Measurements from ENCODE around the gene CYP26B1.

Gene CYP26B1

DNA sequence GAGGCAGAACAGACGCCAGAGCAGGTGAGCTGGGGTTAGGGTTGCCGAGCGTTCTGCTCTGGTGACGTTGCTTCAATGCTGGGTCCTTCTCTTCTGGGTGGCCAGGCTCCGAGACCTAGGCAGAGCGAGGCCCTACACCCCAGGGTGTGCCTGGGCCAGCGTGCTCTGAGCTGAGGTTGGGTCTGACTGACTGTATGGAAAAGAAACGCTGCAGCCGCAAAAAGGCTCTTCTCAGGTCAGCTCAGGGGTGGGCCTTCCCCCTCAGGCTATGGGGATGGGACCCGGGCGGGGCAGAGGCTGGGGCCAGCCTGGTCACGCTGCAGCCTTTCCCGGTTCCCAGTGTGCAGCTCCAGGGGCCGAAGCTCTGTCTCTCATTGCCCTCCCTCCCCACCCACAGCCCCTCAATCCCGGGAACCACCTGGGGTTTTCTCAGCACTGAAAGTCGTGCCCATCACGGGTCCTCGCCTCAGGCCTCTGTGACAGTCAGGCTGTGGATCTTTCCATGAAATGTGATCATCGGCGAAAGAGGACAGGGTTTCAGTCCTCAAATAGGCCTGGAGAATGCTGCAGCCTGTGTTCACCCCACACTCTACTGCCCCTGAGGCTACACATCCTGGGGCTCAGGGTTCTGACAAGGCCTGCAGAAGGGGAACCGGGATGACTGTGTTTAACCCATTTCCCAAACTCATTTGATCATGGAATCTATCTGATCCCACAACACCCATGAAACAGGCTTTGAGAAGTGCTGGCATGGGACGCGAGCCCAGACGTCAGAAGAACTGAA, 19.4 kb downstream of the CYP26B1 start:
- DNase-seq, result no peak

DNA sequence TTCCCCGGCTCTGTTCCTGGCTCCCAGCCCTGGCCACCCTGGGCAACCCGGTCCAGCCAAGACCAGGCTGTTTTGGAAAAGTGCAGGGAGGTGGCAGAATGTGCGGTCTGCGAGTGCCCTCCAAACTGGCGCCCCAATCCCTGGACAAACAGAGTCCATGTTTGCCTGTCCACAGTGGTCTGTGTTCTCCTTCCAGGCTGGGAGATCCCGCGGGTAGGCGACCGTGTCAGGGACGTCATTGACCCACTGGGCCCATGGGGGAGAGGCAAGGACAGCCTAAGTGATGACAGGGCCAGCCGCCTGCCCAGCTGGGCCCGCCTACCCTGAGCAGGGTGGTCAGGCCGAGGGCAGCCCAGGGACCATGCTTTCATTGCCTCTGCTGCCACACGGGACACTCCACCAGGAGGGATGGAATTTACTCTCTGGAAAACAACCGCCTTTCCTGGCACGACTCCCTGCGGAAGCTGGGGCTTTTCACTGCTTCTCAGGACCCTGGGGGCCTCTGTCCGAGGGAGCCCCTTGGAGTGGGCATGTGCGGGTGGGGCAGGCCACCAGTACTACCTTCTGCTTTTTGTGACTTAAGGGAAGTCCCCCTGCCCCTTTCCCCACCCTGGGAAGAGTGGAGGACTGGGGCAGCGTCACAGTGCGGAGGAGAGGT, 20.1 kb downstream of the CYP26B1 start:
- DNase-seq, result no peak

DNA sequence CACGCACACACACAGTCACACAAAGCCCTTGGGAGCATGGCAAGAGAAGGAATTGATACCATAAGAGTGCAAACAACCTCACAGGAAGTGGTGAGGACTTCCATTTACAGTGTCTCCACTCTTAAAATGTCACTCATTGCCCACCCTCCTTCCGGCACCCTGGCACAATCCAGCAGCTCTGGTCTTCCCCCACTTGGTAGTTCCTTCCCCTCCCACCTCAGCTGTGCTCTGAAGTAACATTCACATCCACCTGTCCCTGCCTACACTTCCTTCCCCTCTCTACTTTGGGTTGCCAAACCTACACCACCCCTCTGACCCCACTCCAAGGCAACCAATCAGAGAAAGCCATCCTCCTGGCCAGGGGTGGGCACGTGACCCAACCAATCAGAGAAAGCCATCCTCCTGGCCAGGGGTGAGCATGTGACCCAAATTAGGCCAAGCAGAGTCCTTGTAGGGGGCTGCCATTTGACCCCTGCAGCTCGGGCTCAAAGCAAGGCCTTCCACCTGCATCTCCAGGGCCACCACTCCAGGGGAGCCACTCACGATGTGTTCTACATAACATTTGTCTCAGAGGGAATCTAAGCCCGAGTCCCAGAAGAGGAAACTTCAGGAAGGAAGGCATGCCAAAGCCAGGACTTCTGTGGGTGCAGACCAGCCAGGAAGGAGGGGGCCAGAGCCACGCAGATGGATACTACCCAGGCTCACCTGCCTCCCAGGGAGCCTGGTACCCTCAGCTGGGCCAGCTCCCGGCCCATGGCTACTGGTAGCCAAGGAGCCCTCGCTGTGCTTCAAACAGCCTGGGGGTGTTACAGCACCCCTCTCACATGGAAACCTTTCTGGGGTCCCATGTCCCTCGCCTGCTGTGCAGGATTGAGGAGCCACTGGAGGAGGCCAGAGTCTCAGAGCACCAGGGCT, 21.2 kb downstream of the CYP26B1 start:
- no peak for DNase-seq

GRCh38 chr2:72124376-72124775, 23.3 kb downstream of the CYP26B1 start:
- no peak for DNase-seq

DNA sequence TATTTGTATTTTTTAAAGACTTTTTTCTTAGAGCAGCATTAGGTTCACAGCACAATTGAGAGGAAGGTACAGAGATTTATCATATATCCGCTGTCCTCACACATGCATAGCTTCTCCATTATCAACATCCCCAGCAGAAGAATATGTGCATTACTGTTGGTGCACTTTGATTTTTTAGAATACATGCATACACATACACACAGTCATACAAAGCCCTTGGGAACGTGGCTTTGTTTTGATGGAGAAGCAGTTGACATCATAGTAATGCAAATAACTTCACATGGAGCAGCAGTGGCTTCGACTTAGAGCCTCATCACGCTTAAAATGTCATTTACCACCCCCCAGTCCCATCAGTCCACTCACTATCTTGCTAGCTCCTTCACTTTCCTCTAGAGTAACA, 26.5 kb downstream of the CYP26B1 start:
- DNase-seq, result no peak

DNA sequence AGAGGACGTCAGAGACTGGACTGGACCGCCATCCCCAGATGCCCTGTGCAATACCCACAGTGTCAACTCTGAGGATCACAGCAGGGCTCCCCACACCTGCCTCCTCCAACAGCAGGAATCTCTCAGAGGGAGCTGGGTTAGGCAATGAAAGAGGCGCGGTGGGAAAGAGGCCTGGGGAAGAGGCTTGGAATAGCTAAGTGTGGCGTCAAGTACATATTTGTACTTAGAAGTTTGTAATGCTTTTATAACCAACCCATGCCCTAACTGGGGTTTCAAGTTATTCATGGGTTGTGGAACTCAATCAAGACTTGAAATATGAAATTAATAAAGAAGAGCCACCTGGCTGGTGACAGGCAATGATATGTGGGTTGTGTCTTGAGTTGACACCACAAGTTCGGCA, 28.7 kb downstream of the CYP26B1 start:
- DNase-seq, result no peak

GRCh38 chr2:72118386-72118785, 29.3 kb downstream of the CYP26B1 start:
- DNase-seq, result no peak

DNA sequence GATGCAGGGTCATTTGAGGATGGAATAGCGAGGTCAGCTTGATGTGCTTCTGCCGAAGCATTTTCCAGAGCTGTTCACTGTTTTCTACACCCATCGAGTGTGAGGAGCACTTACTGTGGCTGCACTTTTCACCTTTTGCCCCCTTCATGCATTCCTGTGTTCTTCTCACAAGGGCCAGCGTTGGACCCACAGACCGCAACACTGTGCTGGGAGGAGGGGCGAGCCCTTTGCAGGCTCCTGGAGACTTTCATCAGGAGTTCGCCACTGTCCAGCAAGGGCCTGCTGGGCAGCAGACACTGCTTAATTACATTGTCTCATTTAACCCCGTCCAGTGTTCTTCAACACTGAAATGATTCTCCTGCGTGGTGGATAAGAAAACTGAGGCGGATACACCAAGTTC, 29.9 kb downstream of the CYP26B1 start:
- no peak for DNase-seq

DNA sequence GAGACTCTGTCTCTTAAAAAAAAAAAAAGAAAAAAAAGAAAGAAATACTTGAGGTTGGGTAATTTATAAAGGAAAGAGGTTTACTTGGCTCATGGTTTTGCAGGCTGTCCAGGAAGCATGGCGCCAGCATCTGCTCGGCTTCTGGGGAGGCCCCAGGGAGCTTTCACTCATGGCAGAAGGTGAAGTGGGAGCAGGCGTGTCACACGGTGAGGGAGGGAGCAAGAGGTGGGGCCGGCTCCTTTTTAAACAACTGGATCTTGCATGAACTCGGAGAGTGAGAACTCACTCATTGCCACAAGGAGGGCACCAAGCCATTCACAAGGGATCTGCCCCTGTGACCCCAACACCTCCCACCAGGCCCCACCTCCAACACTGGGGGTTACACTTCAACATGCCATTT, 30.6 kb downstream of the CYP26B1 start:
- DNase-seq, result no peak

GRCh38 chr2:72116081-72116533, 31.6 kb downstream of the CYP26B1 start:
- no peak for DNase-seq

DNA sequence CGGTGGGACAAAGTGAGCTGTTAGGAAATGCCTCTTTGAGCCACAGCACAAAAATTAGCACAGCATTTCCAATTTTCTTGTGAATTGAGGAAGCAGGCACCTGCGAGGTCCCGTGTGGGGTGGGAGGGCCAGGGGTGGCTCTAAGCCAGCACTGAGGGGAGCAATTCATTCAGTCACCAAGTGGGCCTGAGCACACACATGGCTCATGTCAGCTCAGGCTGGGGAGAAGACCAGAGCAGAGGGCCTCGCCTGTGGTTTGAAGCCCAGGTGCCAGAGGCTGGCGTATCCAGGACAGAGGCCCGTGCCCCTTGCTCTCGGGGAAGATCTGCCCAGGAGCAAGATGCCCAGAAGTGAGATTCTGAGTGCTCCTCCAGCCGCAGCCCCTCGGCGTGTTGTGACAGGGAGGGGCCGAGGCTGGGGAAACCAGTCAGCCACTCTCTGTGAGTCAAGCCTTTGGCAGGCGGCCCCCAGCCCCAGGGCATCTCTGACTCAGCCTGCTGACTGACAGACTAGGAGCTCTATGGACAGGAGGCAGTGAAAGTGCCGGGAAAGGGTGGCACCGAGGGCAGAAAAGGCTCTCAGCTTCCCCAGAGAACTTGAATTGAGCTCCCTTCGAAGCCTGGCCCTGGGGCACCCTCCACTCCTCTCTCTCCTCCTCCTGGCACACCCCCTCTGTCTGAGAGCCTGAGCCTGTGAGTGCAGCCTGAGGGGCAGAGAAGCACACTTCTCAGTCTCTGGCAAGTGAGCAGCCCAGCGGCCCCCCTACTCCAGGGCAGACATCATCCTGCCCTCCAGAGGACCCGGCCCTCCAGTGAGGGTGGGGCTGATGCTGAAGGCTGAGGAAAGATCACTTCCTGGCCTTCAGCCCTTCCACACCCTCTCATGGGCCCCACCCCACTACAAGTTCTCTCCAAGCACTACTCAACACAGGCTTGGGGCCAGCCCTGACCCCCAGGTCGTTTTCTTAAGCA, 32.3 kb downstream of the CYP26B1 start:
- DNase-seq, result no peak

GRCh38 chr2:72114693-72115051, 33.0 kb downstream of the CYP26B1 start:
- DNase-seq, result no peak

GRCh38 chr2:72113847-72114692, 33.6 kb downstream of the CYP26B1 start:
- no peak for DNase-seq

DNA sequence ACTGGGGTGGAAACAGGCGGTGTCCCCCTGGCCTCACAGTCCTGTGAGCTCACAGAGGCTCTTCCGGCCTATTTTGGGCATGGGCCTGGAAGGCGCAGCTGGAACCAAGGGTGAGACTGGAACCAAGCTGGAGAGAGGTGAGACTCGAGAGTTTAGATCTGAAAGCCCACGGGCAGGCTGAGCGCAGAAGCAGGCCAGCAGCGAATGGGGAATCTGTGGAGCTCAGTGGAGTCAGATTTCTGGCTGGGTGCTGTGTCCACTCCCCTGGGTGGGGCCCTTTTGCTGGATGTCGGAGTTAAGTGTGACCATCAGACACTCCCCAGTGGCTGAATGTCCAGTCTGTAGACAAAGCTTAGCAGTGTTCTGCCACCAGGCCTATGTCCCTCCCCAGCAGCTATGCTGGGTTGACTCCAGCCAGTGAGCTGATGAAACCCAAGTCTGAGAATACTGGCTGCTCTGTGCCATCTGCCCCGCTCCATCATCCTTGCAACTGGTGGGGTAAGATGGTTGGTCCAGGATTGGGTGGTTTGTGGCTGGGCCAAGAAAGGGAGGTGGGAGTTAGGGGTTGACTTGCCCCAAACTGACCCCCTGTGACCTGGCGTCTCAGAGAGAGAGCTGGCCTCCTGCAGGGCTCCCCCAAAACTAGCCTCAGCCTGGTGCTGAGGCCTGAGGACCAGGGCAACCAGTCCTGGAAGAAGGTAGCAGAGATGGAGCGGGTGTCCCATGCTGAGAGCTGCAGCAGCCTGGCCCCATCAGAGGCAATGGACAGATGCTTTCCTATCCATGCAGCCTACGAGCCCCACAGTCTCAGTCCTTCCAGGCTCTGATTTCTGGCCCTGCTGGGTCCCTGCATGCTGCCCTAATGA, 34.4 kb downstream of the CYP26B1 start:
- DNase-seq, result no peak

DNA sequence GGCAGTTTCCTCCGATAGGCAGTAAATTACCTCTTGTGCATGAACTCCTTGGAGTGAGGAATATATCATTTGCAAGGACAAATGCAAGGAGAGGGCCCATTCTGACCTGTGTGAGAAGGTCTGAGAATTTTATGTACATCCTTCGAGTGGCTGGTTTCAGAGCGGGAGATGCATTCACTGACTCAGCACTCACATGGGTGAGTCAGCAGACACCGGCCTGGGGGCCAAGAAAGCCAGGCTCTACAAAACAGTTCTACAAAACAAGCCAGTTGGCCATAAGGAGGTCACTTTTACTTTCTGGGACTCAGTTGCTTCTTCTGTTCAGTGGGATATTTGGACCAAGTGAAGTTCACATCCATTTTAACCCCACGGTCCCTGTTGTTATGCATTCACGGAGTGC, 35.3 kb downstream of the CYP26B1 start:
- DNase-seq, result no peak

DNA sequence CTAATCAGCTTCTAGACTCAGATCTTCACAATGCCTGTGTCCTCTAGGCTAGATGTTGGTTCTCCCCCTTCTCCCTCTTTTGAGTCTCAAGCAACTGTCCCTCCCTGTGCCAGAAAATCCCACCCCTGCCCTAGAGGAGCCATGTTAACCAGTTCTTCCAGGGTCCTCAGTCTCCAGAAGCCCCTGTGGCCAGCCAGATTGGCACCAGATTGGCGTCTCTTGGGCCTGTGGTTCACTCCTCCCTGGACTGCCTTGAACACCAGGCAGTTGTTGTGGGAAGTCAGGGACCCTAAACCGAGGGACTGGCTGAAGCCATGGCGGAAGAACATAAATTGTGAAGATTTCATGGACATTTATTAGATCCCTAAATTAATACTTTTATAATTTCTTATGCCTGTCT, 36.6 kb downstream of the CYP26B1 start:
- DNase-seq, result no peak

- no peak for DNase-seq
These were observed 37.8 kb downstream of the CYP26B1 start for GRCh38 chr2:72109904-72110303.

GRCh38 chr2:72109291-72109690, 38.4 kb downstream of the CYP26B1 start:
- DNase-seq, result no peak

DNA sequence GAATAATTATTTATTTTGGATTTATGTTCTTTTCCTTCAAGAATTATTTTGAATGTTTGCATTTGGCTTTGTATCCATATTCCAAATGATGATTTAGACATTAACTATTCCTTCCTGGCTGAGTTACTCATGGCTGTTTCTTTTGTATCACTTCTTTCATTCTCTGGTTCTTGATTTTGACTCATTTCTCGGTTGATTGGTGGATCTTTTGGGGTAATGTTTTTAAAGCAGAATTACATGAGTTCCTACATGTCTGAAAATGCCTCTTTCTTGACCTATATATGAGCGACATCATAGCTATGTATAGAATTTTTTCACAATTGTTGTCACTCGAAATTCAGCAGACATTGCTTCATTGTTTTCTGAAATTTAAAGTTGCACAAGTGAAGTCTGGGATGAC, 39.5 kb downstream of the CYP26B1 start:
- no peak for DNase-seq

- DNase-seq, result no peak
These were observed 40.7 kb downstream of the CYP26B1 start for GRCh38 chr2:72106978-72107377.
